DND-41 (cell line): ENCODE measurements around the gene PDZD8.

Experiments used
- CTCF ChIP-seq: IDR thresholded peaks from 2 replicates; pipeline ENCODE4 v1.5.1; 2012; ENCODE audit warnings: borderline replicate concordance, low read length, moderate library complexity, mild to moderate bottlenecking; ENCODE audit not compliant: poor library complexity, severe bottlenecking; ENCODE audit errors: extremely low read depth
- EZH2 ChIP-seq: IDR thresholded peaks from 3 replicates; pipeline ENCODE4 v1.6.1; 2012; ENCODE audit warnings: borderline replicate concordance, low read depth, mild to moderate bottlenecking, moderate library complexity, low read length, inconsistent platforms; ENCODE audit not compliant: severe bottlenecking

GRCh38 chr10:117386805-117387204, 11.6 kb upstream of the PDZD8 start:
- no peak for TF ChIP-seq CTCF
- no peak for TF ChIP-seq EZH2
